Suppressor macrophage treated with lipopolysaccharide for 1 hour (primary cell): ENCODE measurements around the gene SKIC3.

Experiments
- DNase-seq, 3 donors: peaks; one replicate each; pipeline ENCODE4 v3.0.0-alpha.2; 2020 to 2022

Gene SKIC3

DNA sequence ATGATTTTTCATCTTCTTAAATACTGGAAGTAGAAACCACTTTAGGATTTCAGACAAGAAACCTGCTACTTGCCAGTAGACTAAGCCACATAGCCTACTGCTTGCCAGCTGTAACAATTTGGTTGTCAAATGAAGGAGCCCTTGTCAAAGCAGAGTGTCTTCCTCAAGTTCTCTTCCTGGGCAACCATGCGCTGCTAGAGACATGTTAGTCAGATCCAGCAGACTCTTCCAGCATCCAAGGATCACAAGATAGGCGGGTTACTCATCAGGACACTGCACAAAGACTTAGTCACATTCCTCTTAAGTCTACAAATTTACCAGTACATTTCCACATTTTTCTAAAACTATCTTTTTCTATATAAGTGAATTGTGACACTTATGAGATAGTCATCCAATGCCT, 24.4 kb downstream of the SKIC3 start:
- peak; percentile 62 to 80 (median 64) for DNase-seq

DNA sequence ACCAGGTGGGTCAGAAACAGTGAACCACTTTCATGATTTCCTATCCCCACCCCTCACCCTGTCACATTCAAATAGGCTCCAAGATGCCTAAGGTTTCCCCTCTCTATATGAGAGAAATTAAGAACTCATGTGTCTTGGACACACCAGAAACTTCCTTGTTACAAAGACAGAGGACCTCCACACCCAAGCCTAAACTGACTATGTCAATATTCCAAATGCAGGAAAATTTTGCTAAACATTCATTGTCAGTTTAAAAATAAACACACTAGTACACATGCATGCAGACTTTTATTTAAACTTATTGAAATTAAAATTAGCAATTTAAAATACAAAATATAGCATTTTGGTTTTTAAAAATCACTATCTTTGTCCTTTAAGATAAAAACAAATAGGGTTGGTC, 26.2 kb downstream of the SKIC3 start:
- DNase-seq = no peak

DNA sequence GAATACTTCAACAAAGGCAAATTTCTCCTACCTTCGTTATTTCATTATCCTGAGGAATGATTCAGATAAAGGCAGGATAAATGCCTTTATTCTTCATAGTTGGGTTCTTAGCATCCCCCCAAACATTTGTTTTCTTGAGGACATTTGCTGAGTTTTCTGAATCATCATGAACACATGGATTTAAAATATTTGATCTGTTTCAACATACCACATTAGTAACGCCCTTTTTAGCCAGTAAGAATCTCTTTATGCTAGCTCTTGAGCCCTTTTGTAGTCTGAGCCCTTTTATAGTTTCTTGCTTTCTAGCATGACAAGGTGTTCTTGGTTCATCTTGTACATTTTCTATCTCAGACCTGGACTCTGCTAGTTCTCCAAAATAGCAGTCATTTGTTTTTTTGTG, 27.9 kb downstream of the SKIC3 start:
- no peak for DNase-seq

DNA sequence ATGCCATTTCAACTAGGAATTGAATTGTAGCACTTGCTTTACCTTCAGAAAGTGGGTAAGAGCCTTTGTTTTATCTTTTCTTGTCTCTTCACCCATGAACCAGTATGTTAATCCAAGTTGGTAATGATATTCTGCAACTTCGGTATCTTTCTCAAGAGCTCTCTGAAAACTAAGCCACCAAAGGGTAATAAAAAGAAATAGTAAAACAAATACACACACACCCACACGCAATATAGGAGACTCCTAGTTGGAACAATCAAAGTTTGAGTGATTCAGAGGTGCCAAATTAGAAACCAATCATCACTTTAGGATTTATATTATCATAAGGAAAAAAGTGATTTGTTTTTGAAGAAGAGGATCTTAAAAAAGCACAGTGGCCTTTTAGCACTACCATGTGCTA, 30.4 kb downstream of the SKIC3 start:
- DNase-seq = no peak

DNA sequence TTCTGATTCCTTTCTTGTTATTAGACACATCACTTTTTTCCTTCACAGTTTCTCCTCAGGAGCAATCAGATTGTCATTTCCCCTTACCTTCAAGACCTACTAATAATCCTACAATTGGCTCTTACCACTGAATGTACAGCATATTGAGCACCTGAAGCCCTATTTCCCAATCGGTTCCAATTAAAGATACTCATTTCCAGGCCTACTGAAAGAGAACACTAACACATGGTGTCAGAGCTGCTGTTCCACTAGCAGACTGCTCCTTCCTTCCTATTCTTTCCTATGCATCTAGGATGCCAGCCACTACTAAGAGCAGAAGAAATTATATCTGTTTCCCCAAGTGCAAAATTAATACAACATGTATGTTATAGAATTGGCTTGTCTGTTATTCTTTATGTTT, 34.6 kb downstream of the SKIC3 start:
- no peak for DNase-seq

DNA sequence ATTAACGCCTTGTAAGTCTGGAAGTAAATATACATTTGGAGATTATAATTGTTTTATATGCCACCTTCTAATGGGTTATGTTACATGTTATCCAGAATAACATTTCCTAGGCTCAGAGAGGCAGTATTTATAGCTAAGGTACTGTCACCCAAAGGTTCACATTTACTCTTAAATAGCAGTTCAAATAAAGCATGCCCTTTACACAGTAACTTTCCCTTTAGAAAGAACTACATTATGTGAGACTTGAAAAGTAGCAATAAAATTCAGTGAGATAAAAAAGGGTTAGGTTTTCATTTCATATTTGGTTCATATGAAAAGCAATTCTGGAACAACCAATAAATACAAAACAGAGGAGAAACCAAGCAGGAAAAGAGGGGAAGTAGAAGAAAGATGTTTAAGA, 35.1 kb downstream of the SKIC3 start:
- no peak for DNase-seq

DNA sequence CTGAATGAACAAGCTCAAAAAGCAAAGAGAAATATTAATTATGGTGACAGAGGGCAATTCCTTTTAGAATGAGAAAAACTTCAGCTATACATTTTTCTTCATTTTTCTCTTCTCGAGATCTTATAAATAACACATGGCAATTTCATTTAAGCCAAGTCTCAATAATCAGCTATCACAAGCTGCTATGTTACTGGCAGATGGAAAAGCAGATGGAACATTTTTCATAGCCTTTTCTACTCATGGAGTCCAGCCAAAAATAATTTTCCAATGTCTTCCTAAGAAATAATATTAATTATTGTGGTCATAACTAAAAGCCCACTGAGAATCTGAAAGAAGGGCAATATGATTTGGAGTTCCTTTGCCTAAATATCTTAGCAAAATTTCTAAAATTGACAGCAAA, 35.6 kb downstream of the SKIC3 start:
- DNase-seq = no peak

DNA sequence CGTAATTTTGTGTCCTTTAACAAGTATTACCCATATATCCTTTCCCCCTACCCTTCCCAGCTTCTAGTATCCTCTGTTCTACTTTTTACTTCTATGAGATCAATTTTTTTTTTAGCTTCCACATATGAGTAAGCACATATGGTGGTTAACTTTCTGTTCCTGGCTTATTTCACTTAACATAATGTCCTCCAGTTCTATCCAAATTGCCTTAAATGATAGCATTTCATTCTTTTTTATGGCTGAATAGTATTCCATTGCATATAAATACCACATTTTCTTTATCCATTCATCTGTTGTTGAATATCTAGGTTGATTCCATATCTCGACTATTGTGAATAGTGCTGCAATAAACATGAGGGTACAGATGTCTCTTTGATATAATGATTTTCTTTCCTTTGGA, 36.4 kb downstream of the SKIC3 start:
- DNase-seq = no peak

DNA sequence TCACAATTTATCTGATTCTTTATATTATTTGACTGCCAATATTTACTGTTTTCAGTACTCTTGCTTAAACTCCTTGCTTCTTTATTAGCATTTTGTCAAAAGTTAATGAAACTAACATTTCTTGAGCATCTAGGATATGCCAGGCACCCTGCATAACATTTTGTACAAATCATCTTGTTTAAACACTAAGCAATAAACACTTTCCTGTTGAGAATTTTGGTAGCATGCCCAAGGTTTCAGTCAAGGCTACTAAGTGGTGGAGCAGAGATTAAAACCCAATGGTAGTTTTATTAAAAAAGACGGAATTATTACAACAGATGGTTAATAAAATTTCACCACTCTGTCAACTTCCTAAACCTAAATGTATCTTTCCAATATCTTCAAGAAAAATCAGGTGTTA, 43.2 kb downstream of the SKIC3 start:
- DNase-seq = no peak

DNA sequence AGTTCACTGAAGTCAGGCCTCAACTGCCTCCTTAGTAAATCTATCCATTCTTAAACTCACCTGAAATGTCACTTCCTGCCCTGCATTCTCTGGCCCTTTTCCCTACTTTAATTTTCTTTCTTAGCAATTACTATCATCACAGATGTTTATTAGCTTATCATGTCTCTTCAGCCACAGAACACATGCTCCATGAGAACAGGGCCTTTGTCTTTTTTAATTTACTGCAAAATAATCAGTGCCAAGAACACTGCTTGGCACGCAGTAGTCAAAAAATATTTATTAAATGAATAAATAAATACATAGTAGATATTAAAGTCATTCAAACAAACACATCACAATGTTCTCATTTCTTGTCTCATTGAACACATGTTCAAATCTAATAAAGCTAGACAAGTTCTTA, 46.2 kb downstream of the SKIC3 start:
- no peak for DNase-seq
